Large intestine (tissue), 3 donors: ENCODE measurements around the gene SIGLEC15. TPM values are rescaled to one million over a fixed set of nuclear protein-coding genes. Genes with fewer than 3 reads are reported as not detected.

ENCODE experiments used
- DNase-seq, 2 donors: peaks; one replicate each; pipeline versions ENCODE4 v3.0.0 to v3.0.0-alpha.2; 2013
- H3K27ac ChIP-seq: one replicate; pipeline ENCODE4 v1.5.1; 2013; ENCODE audit warnings: low read length
- H3K27me3 ChIP-seq: 2 replicates; pipeline ENCODE4 v1.6.1; 2013; ENCODE audit warnings: low read length; ENCODE audit not compliant: control insufficient read depth, insufficient read depth
- H3K36me3 ChIP-seq: 2 replicates; pipeline ENCODE4 v1.6.1; 2013; ENCODE audit warnings: low read length; ENCODE audit not compliant: control insufficient read depth, insufficient read depth
- H3K4me1 ChIP-seq: one replicate; pipeline ENCODE4 v1.6.1; 2013; ENCODE audit warnings: low read length; ENCODE audit not compliant: control insufficient read depth, insufficient read depth
- H3K4me3 ChIP-seq: one replicate; pipeline ENCODE4 v1.5.1; 2013; ENCODE audit warnings: low read length
- H3K9me3 ChIP-seq: one replicate; pipeline ENCODE4 v1.6.1; 2013; ENCODE audit warnings: mild to moderate bottlenecking, low read depth, low read length, moderate library complexity; ENCODE audit not compliant: control insufficient read depth
- WGBS: methylation state at CpG from one replicate; pipeline ENCODE4 v1.1.5; 2013; ENCODE audit warnings: low lambda C conversion rate; ENCODE audit not compliant: insufficient coverage; 5-methylcytosine and 5-hydroxymethylcytosine counted together
- polyA plus RNA-seq: library from polyadenylated mRNA; unstranded; fragments of 120-200 nt; gene quantifications from one replicate; pipeline ENCODE4 v1.2.1, GENCODE V29; 2013

SIGLEC15 gene
- polyA plus RNA-seq, 1 donor = 2.0 TPM

DNA sequence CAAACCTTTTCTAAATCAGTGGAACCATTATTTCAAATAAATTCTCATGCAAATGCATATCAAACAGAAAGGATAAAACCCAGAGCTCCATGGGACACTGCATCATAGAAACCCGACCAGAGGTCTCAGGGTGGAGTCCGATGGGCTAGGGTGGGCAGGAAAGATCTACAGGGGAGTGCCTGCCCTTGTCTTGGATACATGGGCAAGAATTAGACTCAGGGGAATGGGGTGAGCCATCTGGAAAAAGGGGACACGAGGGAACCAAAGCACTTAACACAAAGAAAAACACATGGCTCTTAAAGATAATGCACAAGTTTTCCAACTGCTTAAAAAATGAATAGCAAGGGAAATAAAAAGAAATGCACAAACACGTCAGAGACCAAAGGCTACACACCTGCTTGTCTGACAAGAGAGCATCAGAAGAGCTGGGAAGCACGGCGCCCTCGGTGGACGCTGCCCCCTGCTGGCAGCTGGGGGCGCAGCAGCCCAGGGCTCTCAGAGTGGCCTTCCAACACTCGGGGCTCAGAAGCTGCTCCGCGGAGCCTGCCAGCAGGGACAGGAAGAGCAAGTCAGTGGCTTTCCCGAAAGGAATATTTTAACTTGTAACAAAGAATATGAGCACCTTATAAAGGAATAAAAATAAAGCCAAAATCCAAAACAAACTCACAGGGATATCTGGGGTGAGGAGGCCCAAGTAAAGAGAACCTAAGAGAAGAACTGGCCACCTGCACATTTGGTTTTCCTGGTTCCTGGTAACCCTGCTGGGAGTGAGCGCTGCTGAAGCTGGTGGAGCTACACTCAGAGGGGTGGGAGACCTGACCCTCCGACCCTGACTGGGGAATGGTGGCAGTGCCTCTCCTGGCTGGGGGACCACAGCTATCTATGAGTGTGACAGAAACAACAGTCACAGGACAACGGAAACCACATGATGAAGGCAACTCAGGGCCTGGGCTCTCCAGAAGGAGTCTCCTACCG, 54.5 kb downstream of the SIGLEC15 start:
- Histone ChIP-seq H3K4me1 (peaks cover 4% of the 10 kb centered on the region), H3K9me3 (no peaks in the 10 kb centered on the region), H3K27me3 (no peaks in the 10 kb centered on the region), H3K36me3 (peaks cover 53% of the 10 kb centered on the region), H3K27ac (no peak overlapping the region), H3K4me3 (no peak overlapping the region)
- peak; percentile 74 to 75 for DNase-seq
- WGBS = 33% methylated on average over 1 of the region's 17 CpGs

DNA sequence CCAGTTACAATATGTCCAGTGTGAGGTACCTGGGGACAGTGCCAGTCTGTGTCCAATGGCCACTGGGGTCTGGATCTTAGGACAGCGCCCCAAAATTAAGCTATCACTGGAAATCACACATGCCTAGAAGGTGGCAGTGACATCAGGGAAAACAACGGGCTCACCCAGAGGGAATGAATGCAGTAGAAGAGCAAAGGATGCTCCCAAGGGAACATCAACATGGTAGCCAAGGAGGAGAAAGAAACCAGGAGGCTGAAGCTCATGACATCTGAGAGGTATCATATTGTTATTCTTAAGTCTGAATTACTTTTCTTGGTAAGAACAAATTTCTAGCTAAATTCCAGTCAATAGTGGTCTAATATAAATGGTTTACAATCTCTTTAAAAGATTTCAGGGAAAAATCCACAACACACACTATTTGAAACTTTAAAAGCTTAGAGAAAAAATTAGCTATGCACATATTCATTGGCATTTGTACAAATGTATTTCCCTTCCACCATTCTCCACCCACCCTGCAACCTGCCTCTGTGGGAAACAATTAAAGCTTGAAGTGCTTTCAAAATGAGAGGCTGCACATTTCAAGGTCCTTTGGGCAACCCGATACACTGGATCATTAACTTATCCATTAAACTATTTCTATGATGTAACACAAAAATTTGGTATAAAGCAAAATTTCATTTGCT, 55.5 kb downstream of the SIGLEC15 start:
- Histone ChIP-seq H3K27ac (no peak overlapping the region), H3K4me3 (no peak overlapping the region), H3K4me1 (peaks cover 4% of the 10 kb centered on the region), H3K36me3 (peaks cover 47% of the 10 kb centered on the region), H3K9me3 (no peaks in the 10 kb centered on the region), H3K27me3 (no peaks in the 10 kb centered on the region)
- DNase-seq = no peak
- no CpG with 5 or more reads among the region's 3 CpGs for WGBS

DNA sequence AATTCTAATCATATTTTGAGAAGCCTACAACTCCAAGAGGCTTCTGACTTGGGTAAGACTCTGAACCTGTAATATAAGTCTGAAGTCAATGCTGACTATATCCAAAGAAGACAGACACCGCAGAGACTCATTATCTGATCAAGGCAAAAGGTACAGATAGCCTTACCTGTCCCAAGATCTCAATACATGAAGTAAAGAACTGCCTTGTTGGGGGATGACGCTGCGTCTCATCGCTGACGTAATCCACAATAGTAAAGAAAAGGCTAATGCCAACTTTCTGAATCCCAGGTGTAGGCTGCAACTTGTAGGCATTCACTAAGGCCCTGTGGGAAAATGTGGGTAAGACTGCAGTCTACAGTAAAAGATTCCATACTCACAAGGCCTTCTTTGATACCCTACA, 62.1 kb downstream of the SIGLEC15 start:
- Histone ChIP-seq H3K9me3 (no peaks in the 10 kb centered on the region), H3K36me3 (peaks cover 34% of the 10 kb centered on the region), H3K27me3 (no peaks in the 10 kb centered on the region), H3K4me1 (no peaks in the 10 kb centered on the region), H3K4me3 (no peak overlapping the region), H3K27ac (no peak overlapping the region)
- DNase-seq = no peak
- no CpG with 5 or more reads among the region's 5 CpGs for WGBS

DNA sequence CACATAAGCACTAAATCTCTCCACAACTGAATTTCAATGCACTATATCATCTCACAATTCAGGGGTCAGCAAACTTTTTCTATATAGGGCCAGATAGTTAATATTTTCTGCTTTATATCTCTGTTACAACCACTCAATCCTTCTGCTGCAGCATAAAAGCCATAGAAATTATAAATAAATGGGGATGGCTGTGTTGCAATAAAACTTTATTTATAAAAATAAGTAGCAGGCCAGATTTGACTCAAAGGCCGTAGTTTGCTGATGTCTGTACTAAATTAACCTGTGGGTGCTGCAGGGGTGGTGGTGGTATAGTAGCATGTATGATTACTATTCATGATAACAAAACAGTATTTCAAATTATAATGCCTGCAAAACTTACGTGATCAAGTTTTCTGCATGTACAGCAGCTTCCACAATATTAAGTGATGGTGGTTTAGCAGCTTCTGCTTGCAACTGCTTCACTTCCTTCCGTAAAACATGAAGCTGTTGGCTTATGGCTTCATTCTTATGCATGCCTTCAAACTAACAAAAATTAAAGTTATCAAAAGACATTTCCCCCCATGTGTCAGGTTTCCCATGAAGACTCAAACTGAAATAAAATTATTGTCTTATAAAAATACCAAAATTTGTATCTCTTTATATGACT, 64.1 kb downstream of the SIGLEC15 start:
- Histone ChIP-seq H3K9me3 (no peaks in the 10 kb centered on the region), H3K27ac (no peak overlapping the region), H3K36me3 (peaks cover 19% of the 10 kb centered on the region), H3K4me1 (no peaks in the 10 kb centered on the region), H3K4me3 (no peak overlapping the region), H3K27me3 (no peaks in the 10 kb centered on the region)
- no CpG with 5 or more reads among the region's 3 CpGs for WGBS
- no peak for DNase-seq

DNA sequence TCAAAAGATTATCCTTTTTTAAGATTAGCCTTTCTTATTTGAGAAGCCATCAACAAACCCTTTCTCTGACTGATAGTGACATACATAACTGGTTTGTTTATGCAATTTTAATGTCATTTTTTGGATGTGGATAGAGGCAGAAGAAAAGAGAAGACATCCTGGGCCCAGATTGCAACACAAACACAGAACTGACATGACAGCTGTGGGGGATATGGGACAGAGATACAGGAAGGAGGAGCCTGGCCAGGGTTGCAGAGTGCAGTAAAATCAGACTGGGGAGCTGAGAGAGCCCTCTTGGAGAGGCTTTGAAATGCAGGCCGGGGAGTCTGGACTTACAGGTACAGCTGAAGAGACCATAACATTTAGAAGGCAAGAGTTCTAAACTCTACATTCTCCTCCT, 65.1 kb downstream of the SIGLEC15 start:
- peaks cover 19% of the 10 kb centered on the region for H3K36me3 ChIP-seq
- no peak for DNase-seq
- no CpG with 5 or more reads among the region's 1 CpG for WGBS
- no peaks in the 10 kb centered on the region for H3K27me3 ChIP-seq
- H3K27ac ChIP-seq = no peak overlapping the region
- H3K9me3 ChIP-seq = no peaks in the 10 kb centered on the region
- H3K4me3 ChIP-seq = no peak overlapping the region
- no peaks in the 10 kb centered on the region for H3K4me1 ChIP-seq

DNA sequence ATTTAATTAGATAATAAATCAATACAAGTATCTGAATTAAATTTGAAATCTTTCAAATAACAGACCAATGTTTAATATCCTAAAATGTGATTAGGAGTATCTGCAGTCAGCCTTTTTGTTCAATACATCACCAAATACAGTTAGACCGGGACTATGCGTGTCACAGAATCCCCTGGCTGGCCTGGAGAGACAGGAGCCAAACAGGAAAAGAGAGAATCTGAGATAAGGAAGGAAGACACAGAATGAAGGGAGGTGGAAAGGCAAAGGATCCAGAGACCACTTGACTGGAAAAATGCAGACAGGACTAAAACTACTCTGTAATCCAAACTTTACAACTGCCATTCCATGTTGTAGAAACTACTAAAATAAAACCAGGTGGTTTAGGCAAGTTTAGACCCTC, 66.3 kb downstream of the SIGLEC15 start:
- no peaks in the 10 kb centered on the region for H3K4me1 ChIP-seq
- WGBS = no CpG with 5 or more reads among the region's 2 CpGs

More for the DNA sequence above, 66.3 kb downstream of the SIGLEC15 start:
- Histone ChIP-seq H3K4me3 (no peak overlapping the region), H3K27me3 (no peaks in the 10 kb centered on the region), H3K36me3 (peaks cover 19% of the 10 kb centered on the region), H3K27ac (no peak overlapping the region), H3K9me3 (no peaks in the 10 kb centered on the region)
- DNase-seq = no peak

Other genes starting within 250 kb of the SIGLEC15 start
- gene SLC14A2, start 210.2 kb upstream of the SIGLEC15 start, polyA plus RNA-seq = 0.97 TPM
- 1.3 TPM for gene SLC14A1, start 101.5 kb upstream of the SIGLEC15 start, polyA plus RNA-seq
- 24.3 TPM for gene EPG5, start 141.7 kb downstream of the SIGLEC15 start, polyA plus RNA-seq
- 11.5 TPM for gene PSTPIP2, start 246.6 kb downstream of the SIGLEC15 start, polyA plus RNA-seq